Hepatocyte (in vitro differentiated cells): ENCODE results near the gene FNDC3B.

Experiments
- EZH2 ChIP-seq: fragments of 200-600 bp; sonication (generic); IDR thresholded peaks from 2 replicates; pipeline ENCODE4 v1.6.1; 2016; ENCODE audit warnings: antibody characterized with exemption, mild to moderate bottlenecking, borderline replicate concordance
- EZH2phosphoT487 ChIP-seq: fragments of 200-600 bp; sonication (generic); IDR thresholded peaks from one replicate; pipeline ENCODE4 v1.6.1; 2018; ENCODE audit warnings: antibody characterized with exemption, mild to moderate bottlenecking, low read depth, moderate library complexity; ENCODE audit not compliant: unreplicated experiment, severe bottlenecking
- TF ChIP-seq, protein P1 (sequence below): fragments of 200-600 bp; sonication (generic); IDR thresholded peaks from 2 replicates; pipeline ENCODE4 v1.5.1; 2016; ENCODE audit warnings: antibody characterized with exemption, mild to moderate bottlenecking; ENCODE audit not compliant: poor library complexity

GRCh38 chr3:172383306-172383796, 344.0 kb downstream of the FNDC3B start:
- TF ChIP-seq, protein P1, sequence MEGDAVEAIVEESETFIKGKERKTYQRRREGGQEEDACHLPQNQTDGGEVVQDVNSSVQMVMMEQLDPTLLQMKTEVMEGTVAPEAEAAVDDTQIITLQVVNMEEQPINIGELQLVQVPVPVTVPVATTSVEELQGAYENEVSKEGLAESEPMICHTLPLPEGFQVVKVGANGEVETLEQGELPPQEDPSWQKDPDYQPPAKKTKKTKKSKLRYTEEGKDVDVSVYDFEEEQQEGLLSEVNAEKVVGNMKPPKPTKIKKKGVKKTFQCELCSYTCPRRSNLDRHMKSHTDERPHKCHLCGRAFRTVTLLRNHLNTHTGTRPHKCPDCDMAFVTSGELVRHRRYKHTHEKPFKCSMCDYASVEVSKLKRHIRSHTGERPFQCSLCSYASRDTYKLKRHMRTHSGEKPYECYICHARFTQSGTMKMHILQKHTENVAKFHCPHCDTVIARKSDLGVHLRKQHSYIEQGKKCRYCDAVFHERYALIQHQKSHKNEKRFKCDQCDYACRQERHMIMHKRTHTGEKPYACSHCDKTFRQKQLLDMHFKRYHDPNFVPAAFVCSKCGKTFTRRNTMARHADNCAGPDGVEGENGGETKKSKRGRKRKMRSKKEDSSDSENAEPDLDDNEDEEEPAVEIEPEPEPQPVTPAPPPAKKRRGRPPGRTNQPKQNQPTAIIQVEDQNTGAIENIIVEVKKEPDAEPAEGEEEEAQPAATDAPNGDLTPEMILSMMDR = no peak
- TF ChIP-seq EZH2 (no peak), EZH2phosphoT487 (no peak)
